ENCODE measurements around the gene SPR.

- no peak for TF ChIP-seq CTCF (IDR thresholded peaks at IDR 0.05)
- no peak for TF ChIP-seq POLR2A (IDR thresholded peaks at IDR 0.05)
Measured at GRCh38 chr2:72935611-72935957, 48.4 kb downstream of the SPR start.
